Chondrocyte (in vitro differentiated cells): ENCODE measurements around the gene ATOH7. TPM values are rescaled to one million over a fixed set of nuclear protein-coding genes. Genes with fewer than 3 reads are reported as not detected.

Source experiments
- DNase-seq: peaks from one replicate; pipeline ENCODE4 v3.0.0; 2021; ENCODE audit warnings: mixed read lengths, low spot score
- H3K27ac Mint-ChIP-seq: one replicate; pipeline ENCODE4 v1.8.0; 2021; ENCODE audit warnings: mild to moderate bottlenecking, moderate library complexity, mixed read lengths; ENCODE audit not compliant: unreplicated experiment
- H3K27me3 Mint-ChIP-seq: 2 replicates; pipeline ENCODE4 v1.8.0; 2021; ENCODE audit warnings: low read depth, mixed read lengths
- H3K36me3 Mint-ChIP-seq: 2 replicates; pipeline ENCODE4 v1.8.0; 2021; ENCODE audit warnings: low read depth, mixed read lengths
- H3K4me1 Mint-ChIP-seq: 2 replicates; pipeline ENCODE4 v1.8.0; 2021; ENCODE audit warnings: low read depth, mild to moderate bottlenecking, mixed read lengths
- H3K4me3 Mint-ChIP-seq: one replicate; pipeline ENCODE4 v1.8.0; 2021; ENCODE audit warnings: mild to moderate bottlenecking, moderate library complexity, mixed read lengths; ENCODE audit not compliant: unreplicated experiment
- H3K9me3 Mint-ChIP-seq: 2 replicates; pipeline ENCODE4 v1.8.0; 2021; ENCODE audit warnings: low read depth, mixed read lengths
- CTCF ChIP-seq: fragments of 200-600 bp; sonication (generic); IDR thresholded peaks from 2 replicates; pipeline ENCODE4 v1.5.0; 2021; ENCODE audit warnings: antibody characterized with exemption, mild to moderate bottlenecking, moderate library complexity
- total RNA-seq: library from RNA; stranded (reverse); gene quantifications from 3 replicates; pipeline ENCODE4 v1.2.1, GENCODE V29; 2021

ATOH7 gene
- total RNA-seq, 1 donor from 2014 or later, result not detected

- no peak overlapping the region for H3K4me3 Mint-ChIP-seq
- no peak overlapping the region for H3K27ac Mint-ChIP-seq
- H3K4me1 Mint-ChIP-seq, result peaks cover 3% of the 10 kb centered on the region
- DNase-seq, result no peak
- H3K36me3 Mint-ChIP-seq, result no peaks in the 10 kb centered on the region
- H3K9me3 Mint-ChIP-seq, result no peaks in the 10 kb centered on the region
- H3K27me3 Mint-ChIP-seq, result peaks cover 3% of the 10 kb centered on the region
- no peak for TF ChIP-seq CTCF
These were observed 7.8 kb upstream of the ATOH7 start for GRCh38 chr10:68239596-68240150.

GRCh38 chr10:68239069-68239468, 7.2 kb upstream of the ATOH7 start:
- Mint-ChIP-seq H3K4me1 (peaks cover 3% of the 10 kb centered on the region), H3K36me3 (no peaks in the 10 kb centered on the region), H3K27ac (no peak overlapping the region), H3K9me3 (no peaks in the 10 kb centered on the region), H3K4me3 (no peak overlapping the region), H3K27me3 (no peaks in the 10 kb centered on the region)
- DNase-seq, result no peak
- no peak for TF ChIP-seq CTCF

GRCh38 chr10:68238371-68238770, 6.5 kb upstream of the ATOH7 start:
- H3K9me3 Mint-ChIP-seq, result no peaks in the 10 kb centered on the region
- no peak for DNase-seq
- peaks cover 3% of the 10 kb centered on the region for H3K4me1 Mint-ChIP-seq
- peaks cover 5% of the 10 kb centered on the region for H3K27me3 Mint-ChIP-seq
- no peaks in the 10 kb centered on the region for H3K36me3 Mint-ChIP-seq
- no peak overlapping the region for H3K4me3 Mint-ChIP-seq
- no peak for TF ChIP-seq CTCF
- H3K27ac Mint-ChIP-seq, result no peak overlapping the region

GRCh38 chr10:68237173-68237572, 5.3 kb upstream of the ATOH7 start:
- Mint-ChIP-seq H3K4me3 (no peak overlapping the region), H3K27ac (no peak overlapping the region), H3K27me3 (peaks cover 10% of the 10 kb centered on the region), H3K4me1 (peaks cover 3% of the 10 kb centered on the region), H3K9me3 (no peaks in the 10 kb centered on the region), H3K36me3 (no peaks in the 10 kb centered on the region)
- no peak for TF ChIP-seq CTCF
- no peak for DNase-seq

DNA sequence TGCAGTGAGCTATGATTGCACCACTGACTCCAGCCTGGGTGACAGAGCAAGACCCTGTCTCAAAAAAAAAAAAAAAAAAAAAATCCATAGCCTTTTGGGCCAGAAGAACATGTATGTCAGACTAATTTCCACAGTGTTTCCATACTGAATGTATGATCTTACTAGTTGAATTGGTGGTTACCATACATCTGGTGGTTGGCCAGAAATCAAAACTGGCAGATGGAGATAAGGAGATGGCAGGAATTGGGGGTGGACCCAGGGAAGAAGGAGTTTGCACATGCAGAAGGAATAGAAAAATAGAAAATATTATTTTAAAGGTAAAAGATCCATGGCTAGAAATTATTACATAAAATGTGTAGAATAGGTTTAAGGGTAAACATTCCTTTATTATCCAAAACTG, 3.7 kb upstream of the ATOH7 start:
- no peak for DNase-seq
- no peak for TF ChIP-seq CTCF
- Mint-ChIP-seq H3K4me1 (peaks cover 12% of the 10 kb centered on the region), H3K9me3 (no peaks in the 10 kb centered on the region), H3K4me3 (no peak overlapping the region), H3K27ac (no peak overlapping the region), H3K36me3 (no peaks in the 10 kb centered on the region), H3K27me3 (peaks cover 15% of the 10 kb centered on the region)
